Neutrophil (primary cell): ENCODE data around the gene FZD10.

ENCODE experiments used
- H3K27ac ChIP-seq: fragments of 200-600 bp; sonication (generic); 2 replicates; pipeline ENCODE4 v1.5.1; 2016; ENCODE audit warnings: mild to moderate bottlenecking, moderate library complexity
- H3K27me3 ChIP-seq: fragments of 200-600 bp; sonication (generic); 2 replicates; pipeline ENCODE4 v1.6.0; 2016; ENCODE audit warnings: mild to moderate bottlenecking
- H3K36me3 ChIP-seq: fragments of 200-600 bp; sonication (generic); 2 replicates; pipeline ENCODE4 v1.5.1; 2017
- H3K4me1 ChIP-seq, 2 experiments: fragments of 200-600 bp in 1 of 2; sonication (generic) in 1 of 2; 1 replicate in 1 of 2; 2 replicates in 1 of 2; pipeline versions ENCODE4 v1.5.1 to v1.6.1; 2013 to 2016; ENCODE audit warnings: low read depth in 1 of 2, low read length in 1 of 2, mild to moderate bottlenecking in 1 of 2, moderate library complexity in 1 of 2; ENCODE audit not compliant: control insufficient read depth in 1 of 2, insufficient read depth in 1 of 2
- H3K4me3 ChIP-seq, 2 experiments: fragments of 200-600 bp in 1 of 2; sonication (generic) in 1 of 2; 1 replicate in 1 of 2; 2 replicates in 1 of 2; pipeline ENCODE4 v1.5.1; 2013 to 2016; ENCODE audit warnings: low read depth in 1 of 2, low read length in 1 of 2, mild to moderate bottlenecking in 1 of 2, moderate library complexity in 1 of 2
- H3K9me3 ChIP-seq: fragments of 200-600 bp; sonication (generic); 2 replicates; pipeline ENCODE4 v1.5.1; 2016
- TF ChIP-seq, protein P1 (sequence below): fragments of 200-600 bp; sonication (generic); IDR thresholded peaks from 2 replicates; pipeline ENCODE4 v1.5.1; 2016; ENCODE audit warnings: antibody characterized with exemption

FZD10 gene

DNA sequence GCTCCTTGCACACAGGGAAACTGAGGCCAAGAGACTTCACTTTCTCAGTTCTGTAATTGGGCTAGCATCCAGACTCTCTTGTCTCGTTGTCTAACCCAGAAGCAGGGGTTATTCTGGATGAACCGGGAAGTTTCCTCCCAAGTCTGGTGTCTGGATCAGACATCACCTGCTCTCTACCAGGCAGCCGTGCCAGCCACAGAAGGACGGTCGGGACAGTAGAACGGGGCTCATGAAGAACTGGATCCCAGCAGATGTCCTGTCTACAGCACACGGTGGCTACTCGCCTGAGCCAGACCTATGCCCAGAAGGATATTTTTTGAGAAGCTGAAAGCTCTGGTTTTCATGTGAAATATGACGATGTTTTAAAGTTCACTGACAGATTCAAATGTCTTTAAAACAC lies 19.1 kb upstream of the FZD10 start:
- Histone ChIP-seq H3K9me3 (no peaks in the 10 kb centered on the region), H3K27ac (no peak overlapping the region), H3K4me1 (no peaks in the 10 kb centered on the region), H3K4me3 (no peak overlapping the region), H3K27me3 (no peaks in the 10 kb centered on the region), H3K36me3 (no peaks in the 10 kb centered on the region)
- TF ChIP-seq, protein P1, sequence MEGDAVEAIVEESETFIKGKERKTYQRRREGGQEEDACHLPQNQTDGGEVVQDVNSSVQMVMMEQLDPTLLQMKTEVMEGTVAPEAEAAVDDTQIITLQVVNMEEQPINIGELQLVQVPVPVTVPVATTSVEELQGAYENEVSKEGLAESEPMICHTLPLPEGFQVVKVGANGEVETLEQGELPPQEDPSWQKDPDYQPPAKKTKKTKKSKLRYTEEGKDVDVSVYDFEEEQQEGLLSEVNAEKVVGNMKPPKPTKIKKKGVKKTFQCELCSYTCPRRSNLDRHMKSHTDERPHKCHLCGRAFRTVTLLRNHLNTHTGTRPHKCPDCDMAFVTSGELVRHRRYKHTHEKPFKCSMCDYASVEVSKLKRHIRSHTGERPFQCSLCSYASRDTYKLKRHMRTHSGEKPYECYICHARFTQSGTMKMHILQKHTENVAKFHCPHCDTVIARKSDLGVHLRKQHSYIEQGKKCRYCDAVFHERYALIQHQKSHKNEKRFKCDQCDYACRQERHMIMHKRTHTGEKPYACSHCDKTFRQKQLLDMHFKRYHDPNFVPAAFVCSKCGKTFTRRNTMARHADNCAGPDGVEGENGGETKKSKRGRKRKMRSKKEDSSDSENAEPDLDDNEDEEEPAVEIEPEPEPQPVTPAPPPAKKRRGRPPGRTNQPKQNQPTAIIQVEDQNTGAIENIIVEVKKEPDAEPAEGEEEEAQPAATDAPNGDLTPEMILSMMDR: no peak

DNA sequence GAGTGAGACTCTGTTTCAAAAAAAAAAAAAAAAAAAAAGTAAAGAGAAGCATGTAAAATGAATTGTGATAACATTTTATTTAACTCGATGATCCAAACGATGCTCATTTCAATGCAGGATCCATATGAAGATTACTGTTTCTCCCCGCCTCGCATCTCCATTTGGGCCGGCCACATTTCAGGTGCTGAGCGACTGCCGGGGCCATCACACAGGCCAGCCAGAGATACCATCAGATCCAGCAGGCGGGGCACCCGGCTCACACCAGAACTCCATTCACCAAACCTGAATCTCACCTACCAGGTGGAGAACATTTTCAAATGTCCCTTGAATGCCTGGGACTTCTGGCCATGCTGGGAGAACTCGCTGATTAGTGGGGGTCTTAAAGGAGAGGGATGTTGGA lies 18.0 kb upstream of the FZD10 start:
- no peaks in the 10 kb centered on the region for H3K36me3 ChIP-seq
- TF ChIP-seq, protein P1: no peak
- H3K27me3 ChIP-seq: no peaks in the 10 kb centered on the region
- H3K4me1 ChIP-seq: no peaks in the 10 kb centered on the region
- no peak overlapping the region for H3K27ac ChIP-seq
- no peak overlapping the region for H3K4me3 ChIP-seq
- no peaks in the 10 kb centered on the region for H3K9me3 ChIP-seq

DNA sequence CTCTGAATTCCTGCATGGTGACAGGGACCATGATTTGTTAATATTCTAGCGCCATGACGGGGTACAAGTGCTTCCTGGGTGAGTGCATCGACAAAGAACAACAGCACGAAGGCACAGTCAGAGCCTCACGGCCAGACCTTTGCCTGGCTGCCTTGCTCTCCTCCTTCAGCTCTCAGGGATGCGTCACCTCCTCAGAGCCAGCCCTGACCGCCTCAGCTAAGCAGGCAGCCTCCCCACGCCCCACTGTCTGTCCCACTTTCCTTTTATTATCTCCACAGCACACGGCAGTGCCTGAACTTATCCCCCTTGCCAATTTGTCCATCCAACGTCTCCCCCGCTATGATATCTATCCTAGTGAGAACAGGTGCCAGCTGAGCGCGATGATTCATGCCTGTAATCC lies 16.5 kb upstream of the FZD10 start:
- Histone ChIP-seq H3K36me3 (no peaks in the 10 kb centered on the region), H3K27ac (no peak overlapping the region), H3K27me3 (no peaks in the 10 kb centered on the region), H3K4me1 (no peaks in the 10 kb centered on the region), H3K9me3 (no peaks in the 10 kb centered on the region), H3K4me3 (no peak overlapping the region)
- TF ChIP-seq, protein P1: no peak

DNA sequence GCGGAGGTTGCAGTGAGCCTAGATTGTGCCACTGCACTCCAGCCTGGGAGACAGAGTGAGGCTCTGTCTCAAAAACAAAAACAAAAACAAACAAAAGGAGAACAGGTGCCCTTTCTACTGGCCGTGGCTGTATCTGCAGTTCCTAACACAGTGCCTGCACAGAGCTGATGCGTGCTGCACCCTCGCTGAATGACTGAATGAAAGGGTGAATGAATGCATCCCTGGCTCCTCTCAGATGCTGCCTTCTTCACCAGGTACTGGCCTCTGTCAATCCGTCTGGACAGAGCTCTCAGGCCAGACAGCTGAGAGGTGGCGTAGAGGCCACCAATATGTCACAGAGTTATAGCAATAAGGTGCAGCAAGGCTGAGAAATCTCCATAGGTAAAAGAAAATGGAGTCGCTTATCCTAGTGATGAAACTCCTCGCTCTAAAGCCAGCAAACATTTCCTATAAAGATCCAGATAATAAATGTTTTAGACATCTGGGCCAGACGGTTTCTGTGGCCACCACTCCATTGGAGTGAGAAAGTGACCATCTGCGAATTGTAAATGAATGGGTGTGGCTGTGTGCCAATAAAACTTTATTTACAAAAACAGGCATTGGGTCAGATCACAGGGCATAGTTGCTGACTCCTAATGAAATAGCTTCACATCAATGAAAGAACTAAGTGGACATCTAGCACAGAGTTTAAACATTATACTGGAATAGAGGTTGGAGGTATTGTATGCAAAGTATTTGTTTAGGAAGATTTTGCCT lies 15.9 kb upstream of the FZD10 start:
- Histone ChIP-seq H3K4me1 (no peaks in the 10 kb centered on the region), H3K36me3 (no peaks in the 10 kb centered on the region), H3K9me3 (no peaks in the 10 kb centered on the region), H3K27me3 (no peaks in the 10 kb centered on the region), H3K4me3 (no peak overlapping the region), H3K27ac (no peak overlapping the region)
- TF ChIP-seq, protein P1: no peak

DNA sequence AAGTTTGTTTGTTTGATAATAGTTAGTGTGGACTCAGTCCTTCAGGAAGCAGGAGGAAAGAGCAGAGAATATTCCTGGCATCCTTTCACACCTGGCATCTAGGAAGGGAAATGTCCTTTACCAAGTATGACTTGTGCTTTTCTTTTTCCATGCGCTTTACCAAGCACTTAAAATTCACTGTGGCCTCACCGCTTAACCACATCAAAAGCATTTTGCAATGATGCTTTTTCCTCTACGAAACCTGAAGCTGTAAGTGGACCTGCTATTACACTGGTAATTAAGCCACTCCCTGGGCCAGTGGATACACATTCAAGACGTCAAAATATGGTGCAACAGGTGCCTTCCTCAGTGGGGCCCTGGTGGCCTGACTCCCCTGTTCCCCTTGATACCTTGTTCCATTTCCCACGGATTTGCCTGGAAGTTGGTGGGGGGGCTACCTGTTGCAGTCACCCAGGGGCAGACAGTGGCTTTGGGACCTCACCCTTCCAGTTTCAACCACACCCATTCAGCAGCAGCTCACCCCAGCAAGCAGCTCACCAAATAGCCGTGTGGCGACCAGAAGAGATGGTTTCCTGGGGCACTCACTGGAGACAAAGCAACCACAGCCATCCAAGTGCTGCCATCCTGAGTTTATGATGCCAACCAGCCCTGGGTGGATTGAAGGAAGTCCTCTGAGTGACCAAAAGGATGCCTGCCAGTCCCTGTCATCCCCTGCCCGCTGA lies 14.2 kb upstream of the FZD10 start:
- TF ChIP-seq, protein P1: no peak
- Histone ChIP-seq H3K4me1 (no peaks in the 10 kb centered on the region), H3K4me3 (no peak overlapping the region)

More for the DNA sequence above, 14.2 kb upstream of the FZD10 start:
- Histone ChIP-seq H3K27ac (no peak overlapping the region), H3K27me3 (no peaks in the 10 kb centered on the region), H3K36me3 (no peaks in the 10 kb centered on the region), H3K9me3 (no peaks in the 10 kb centered on the region)
